Hematopoietic multipotent progenitor cell treated with erythropoietin and hydrocortisone succinate and interleukin-3 and kit ligand, for 4 days (in vitro differentiated cells): ENCODE data around the gene GPATCH2L.
A peak's percentile ranks its signal among the peaks of the same experiment; 100 is the strongest.

Experiments
- DNase-seq: peaks from one replicate; pipeline ENCODE4 v3.0.0-alpha.2; 2015

Gene GPATCH2L

GRCh38 chr14:76136476-76137110 is 15.1 kb upstream of the GPATCH2L start:
- DNase-seq = no peak

- DNase-seq = no peak
Observed at GRCh38 chr14:76138119-76138757, 13.5 kb upstream of the GPATCH2L start.

DNA sequence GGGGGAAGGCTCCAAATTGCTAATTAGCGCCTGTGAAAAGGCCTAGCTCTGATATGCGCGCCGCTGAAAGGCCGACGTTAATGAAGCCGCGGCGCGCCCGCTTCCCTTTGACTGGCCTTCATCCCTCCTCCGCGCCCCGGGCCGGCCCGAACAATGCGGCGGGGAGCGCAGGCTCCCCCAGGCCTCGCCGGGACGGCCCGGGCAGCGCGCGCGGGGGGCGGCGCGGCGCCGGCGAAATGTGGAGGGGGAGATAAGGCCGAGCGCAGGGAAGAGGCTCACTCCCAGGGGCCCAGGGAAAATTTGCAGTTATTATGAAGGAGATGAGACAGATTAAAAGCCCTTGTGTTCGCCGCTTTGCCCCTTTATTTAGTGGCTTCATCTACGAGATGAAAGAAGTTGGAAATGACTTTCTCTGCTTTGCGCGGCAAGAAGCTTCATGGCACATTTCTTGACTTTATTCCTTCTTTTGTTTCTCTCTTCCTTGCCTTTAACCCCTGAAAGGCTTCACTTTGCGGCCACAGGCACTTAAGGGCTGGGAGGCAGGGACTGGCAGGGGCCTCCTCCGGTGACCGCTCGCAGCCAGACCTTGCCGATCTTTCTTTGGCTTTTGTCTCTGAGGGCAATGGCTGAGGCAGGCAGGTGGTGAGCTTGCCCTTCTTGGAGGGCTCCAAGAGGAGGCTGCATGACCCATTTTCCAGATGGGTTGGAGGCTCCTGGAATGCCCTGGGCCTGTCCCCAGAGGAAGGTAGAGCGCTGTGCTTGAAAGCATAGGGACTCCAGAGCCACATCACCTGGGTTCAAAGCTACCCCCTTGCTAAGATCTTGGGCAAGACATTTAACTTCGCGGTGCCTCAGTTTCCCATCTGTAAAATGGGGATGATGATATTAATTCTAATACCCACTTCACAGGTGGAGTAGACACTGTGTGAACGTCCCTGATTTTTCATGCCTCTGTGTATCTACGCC is 12.7 kb upstream of the GPATCH2L start:
- peak; percentile 70 for DNase-seq

DNA sequence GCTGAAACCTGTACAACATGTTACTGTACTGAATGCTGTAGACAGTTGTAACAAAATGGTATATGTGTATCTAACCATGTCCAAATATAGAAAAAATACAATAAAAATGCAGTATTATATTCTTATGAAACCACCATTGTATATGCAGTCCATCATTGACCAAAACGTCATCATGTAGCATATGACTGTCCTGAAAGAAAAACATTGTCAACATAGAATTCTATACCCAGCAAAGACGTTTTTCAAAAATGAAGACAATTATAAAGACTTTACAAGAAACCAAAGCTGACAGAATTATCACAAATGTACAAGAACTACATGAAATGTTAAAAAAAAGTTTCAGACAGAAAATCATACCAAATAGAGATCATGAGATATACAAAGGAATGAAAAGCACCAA is 8.1 kb upstream of the GPATCH2L start:
- no peak for DNase-seq

DNA sequence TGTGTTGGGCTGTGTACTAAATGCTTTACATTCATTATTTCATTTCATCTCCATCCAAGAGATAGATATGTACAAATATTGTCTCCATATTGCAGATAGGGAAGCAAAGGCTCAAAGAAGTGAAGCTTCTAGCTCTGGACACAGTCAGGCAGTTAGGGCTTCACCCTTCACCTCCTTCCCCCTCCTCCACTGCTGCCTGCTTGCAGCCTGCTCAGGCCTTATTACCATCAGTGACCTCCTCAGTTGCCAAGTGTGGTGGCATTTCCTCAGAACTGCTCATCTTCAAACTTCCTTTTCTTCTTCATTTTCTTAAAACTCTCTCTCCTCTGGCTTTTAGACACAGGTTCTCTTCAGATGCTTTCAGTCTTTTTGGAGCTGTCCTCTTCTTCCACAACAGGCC is 4.7 kb upstream of the GPATCH2L start:
- DNase-seq = no peak

DNA sequence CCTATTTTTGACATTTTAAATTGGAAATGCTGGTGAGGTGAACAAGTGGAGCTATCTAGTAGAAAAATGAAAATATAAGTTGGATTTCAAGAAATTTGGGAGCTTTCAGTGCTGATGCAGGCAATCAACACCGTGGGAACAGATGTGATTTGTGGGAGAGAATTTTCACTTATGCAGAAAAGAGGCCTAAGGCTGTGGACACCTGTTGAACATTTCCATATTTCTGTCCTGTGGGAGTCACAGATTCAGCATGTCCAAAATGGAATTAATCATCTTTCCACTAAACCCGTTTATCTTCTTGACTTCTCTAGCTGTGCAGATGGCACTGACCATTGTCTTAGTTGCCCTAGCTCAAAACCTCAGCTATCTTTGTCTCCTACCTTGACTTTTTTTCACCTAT is 2.5 kb upstream of the GPATCH2L start:
- no peak for DNase-seq

DNA sequence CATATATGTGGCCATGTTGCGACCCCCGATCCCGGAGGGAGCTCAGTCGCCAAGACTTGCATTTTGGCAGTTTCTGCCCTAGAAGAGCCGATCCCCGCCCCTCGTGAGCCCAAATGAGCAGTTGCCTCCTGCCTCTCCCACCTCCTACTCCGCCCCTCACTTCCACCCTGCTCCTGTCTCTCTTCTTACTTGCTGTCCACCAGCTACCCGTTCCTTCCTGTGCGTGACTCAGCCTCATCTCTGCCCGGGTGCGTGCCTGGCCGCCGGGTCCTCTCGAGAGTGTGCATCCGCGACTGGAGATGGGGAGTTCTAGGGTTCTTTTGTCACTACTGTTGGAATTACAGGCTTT is 585 bp downstream of the GPATCH2L start:
- peak; percentile 95 for DNase-seq

DNA sequence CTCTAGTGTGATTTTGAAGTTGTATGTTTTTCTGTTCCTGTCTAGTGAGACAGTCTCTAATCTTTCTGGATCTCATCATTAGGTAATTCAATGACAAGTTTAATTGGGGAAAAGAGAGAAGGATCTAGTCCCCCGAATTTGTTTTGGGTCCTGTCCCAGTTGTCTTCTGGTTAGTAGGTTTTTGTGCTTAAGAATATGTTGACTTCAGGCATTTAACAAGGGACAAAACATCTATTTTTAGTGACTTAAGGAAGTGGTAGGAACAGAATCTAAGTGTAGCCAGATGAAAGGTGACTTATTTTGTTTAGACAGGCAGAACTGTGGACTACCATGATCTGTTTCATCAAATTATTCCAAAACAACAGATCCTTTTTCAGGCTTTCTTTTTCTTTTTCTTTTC is 2.2 kb downstream of the GPATCH2L start:
- DNase-seq = no peak

GRCh38 chr14:76154539-76155126 is 2.9 kb downstream of the GPATCH2L start:
- no peak for DNase-seq

DNA sequence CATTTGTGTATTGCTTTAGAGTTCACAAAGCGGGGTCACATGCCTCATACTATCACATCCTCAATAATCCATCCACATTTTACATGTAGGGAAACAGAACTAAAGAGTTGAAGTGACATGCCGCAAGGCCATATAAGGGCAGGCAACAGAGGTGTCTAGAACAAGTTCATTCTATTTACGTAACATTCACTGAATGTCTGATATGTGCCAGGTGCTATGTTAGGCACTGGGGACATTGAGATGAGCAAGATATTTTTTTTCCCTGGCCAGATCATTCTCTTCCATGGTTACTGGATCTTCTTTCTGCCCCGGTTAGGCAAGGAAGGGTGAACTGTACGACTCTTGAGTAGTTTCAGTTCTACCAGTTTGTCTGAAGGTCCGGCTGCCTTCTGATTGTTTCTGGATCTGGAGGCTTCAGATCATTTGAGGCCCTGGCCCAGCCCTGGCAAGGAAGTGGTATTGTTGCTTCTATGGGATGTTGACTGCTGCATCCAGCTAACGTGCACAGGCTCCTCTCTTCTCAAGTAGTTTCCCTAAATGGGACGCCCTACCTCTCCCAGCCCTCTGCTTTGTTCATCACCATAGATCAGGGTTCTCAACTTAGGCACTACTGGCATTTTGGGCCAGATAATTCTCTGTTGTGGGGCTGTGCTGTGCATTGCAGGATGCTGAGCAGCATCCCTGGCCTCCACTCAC is 12.1 kb downstream of the GPATCH2L start:
- no peak for DNase-seq

DNA sequence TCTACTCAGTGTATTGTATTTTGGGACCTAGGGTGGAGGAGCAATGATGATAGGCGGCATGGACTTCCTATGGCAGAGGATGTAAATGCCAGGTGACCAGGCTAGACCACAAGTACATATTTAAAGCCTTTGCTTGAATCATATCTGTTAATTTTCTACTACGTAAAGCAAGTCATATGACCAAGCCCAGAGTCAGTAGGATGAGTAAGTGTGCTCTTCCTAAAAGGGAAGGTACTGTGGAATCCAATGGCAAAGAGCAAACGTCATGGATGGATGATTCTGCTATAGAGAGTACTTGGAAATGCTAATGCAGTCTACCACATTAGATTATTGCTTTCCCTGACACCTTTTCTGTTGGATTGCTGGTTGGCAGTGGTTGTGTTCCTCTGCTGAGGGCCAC is 16.8 kb downstream of the GPATCH2L start:
- DNase-seq = no peak

DNA sequence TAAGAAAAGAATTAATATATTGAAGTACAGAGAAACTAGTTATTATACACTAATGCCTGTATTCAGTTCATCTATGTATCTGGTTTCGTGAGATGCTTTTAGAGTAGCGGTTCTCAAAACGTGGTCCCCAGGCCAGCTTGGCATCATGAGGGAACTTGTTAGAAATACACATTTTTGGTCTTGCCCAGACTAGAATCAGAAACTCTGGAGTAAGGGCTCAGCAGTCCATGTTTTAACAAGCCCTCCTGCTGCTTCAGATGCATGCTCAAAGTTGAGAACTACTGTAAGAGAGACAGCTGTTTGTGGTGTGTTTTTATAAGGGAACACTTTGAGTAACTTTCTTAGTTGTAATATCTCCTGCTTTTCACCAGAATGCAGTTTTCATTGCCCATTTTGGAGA is 18.1 kb downstream of the GPATCH2L start:
- no peak for DNase-seq

DNA sequence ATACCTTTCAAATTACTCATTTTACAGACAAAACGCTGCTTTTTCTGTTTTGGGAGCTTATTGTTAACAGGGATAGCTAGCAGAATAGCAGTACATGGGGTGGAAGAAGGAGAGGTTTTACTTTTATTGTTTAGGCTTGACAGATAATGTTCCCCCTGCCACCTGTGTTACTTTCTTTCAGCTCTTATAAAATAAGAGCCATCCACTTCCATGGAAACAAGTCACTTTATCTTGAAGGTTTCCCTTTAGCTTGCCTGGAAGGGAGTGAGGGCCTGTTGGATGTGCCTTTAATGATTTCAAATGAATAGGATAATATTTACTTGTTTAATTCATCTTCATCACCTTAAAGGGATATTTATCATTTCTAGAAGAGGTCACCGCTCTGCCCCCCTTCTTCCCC is 23.3 kb downstream of the GPATCH2L start:
- DNase-seq = no peak

GRCh38 chr14:76175942-76176341 is 24.2 kb downstream of the GPATCH2L start:
- no peak for DNase-seq

DNA sequence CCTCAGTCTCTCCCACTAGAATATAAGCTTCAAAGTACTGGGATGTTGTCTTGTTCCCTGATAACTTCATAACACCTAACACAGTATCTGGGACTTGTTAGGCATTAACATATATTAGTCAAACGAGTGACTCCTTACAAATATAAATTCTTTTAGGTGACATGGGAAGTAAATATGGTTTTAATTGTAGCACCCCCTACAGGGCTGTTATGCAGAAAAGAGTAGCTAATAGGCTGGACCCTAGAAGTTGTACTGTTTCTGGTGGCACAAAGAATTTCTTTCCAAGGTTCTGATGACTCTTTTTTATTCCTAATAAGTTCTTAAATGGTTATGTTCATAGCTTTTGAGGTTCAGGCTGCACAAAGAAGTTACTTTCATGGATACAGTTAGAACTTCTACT is 29.8 kb downstream of the GPATCH2L start:
- DNase-seq = peak; percentile 50

- DNase-seq = no peak
Observed at GRCh38 chr14:76186308-76187027, 34.7 kb downstream of the GPATCH2L start.

- DNase-seq = peak; percentile 74
Observed at GRCh38 chr14:76191297-76191696, 39.6 kb downstream of the GPATCH2L start.

DNA sequence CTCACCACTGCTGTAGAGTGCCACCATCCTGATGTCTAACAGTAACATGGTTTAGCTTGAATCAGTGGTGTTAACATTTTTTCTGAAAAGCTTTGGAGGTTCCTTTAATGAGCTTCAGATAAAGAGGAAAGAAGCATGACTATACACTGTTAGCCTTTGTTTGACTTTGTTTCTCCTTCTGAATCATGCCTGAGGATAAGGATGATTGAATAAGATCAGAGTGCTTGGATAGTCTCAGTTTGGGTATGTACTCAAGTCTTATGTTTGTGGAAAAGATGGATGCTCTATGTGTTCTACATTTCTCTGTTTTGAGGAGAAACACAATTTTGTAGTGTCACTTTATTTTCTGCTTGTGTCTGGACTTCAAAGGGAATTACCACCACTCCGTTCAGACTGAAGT is 42.0 kb downstream of the GPATCH2L start:
- DNase-seq = no peak

DNA sequence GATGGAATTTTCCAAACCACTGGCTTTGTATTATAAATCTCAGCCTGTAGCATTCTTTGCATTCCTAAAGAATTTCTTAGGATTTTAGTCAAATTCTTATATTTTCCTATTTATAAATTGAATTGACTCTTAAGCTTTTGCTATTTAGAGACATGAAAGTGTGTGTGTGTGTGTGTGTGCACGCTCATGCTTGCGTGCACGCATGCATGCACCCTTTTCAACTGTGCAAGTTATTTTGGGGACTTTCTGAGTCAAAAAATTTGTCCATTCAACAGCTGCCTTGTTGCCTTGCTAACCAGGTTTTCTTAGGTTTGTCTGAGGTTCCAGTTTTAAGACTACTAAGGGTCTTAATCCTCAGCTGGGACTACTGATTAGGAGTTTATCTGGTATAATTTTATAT is 42.6 kb downstream of the GPATCH2L start:
- no peak for DNase-seq

DNA sequence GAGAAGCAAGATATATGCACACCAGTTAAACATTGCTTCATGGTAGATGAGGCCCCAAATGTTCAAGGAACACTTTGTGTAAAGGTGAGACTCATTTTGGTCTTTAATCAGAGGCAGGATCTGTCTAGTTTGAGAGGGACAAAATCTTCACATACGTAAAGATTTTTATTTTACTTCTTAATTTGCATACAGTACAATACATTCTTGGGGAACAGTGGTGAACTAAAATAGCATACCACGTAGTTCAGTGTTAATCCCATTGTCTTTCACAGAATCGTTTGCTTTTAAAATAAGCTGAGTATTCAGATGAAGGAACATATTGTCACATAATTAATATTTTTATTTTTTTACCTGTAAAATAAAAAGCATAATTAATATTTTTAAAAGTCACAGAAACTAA is 43.3 kb downstream of the GPATCH2L start:
- no peak for DNase-seq

- no peak for DNase-seq
Observed at GRCh38 chr14:76196980-76197695, 45.4 kb downstream of the GPATCH2L start.

DNA sequence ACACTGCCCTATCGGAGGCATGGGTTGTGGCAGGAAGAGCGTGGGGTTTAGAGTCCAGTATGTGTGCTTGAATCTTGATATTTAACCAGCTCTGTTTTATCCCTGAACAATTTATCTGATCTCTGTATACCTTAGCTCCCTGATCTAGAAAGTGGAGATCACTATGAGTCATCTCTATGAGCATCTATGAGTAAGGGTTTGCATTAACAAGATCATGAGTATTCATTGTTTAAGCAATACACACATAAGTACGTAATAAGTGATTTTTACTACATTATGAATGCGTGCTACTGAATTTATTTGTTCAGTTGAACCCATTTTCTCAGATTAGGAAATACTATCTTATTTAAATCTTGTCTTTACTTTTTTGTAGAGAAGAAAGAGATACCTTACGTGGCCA is 49.4 kb downstream of the GPATCH2L start:
- DNase-seq = no peak
